Naive B cell (primary cell): ENCODE measurements around the gene TBPL2. TPM values are rescaled to one million over a fixed set of nuclear protein-coding genes. Genes with fewer than 3 reads are reported as not detected.

Experiments
- polyA plus RNA-seq, 6 donors: library from polyadenylated mRNA; unstranded; fragments of 300-500 nt; fragmentation: Illumina TruSeq; gene quantifications; one replicate each; pipeline ENCODE4 v1.2.3, GENCODE V29; 2021; ENCODE audit warnings: low read depth in 6 of 6

Gene TBPL2
- polyA plus RNA-seq, 6 donors from 2014 or later, result not detected

Other genes starting within 250 kb of the TBPL2 start
- under 1 TPM in 1 of 6 donors, not detected in 5; 0.13 TPM for gene DLGAP5, start 249.0 kb downstream of the TBPL2 start, polyA plus RNA-seq
- 10 to 100 TPM; 22.9 to 35.2 (median 26.9) TPM for gene FBXO34, start 169.2 kb downstream of the TBPL2 start, polyA plus RNA-seq
- 1 to 10 TPM; 2.0 to 5.1 (median 4.4) TPM for gene ATG14, start 28.8 kb downstream of the TBPL2 start, polyA plus RNA-seq
- 10 to 100 TPM in 5 of 6 donors, 1 to 10 TPM in 1; 9.2 to 47.3 (median 30.2) TPM for gene KTN1, start 139.6 kb upstream of the TBPL2 start, polyA plus RNA-seq